Right atrium auricular region (tissue), 2 donors: Measurements from ENCODE around the gene CXCL12. TPM values are rescaled to one million over a fixed set of nuclear protein-coding genes. Genes with fewer than 3 reads are reported as not detected.

Experiments
- DNase-seq: peaks from one replicate; pipeline ENCODE4 v3.0.0-alpha.2; 2019; ENCODE audit warnings: low spot score
- H3K27ac ChIP-seq, 2 donors: fragments of 200-600 bp; sonication (generic); 1 replicate in 1 of 2; 2 replicates in 1 of 2; pipeline ENCODE4 v1.5.1; 2016 to 2019
- H3K27me3 ChIP-seq, 2 donors: fragments of 200-600 bp; sonication (generic); one replicate each; pipeline versions ENCODE4 v1.5.1 to v1.6.0; 2017 to 2019
- H3K36me3 ChIP-seq: fragments of 200-600 bp; sonication (generic); one replicate; pipeline ENCODE4 v1.5.1; 2016
- H3K4me1 ChIP-seq, 2 donors: fragments of 200-600 bp; sonication (generic); one replicate each; pipeline versions ENCODE4 v1.5.1 to v1.6.0; 2017 to 2019
- H3K4me3 ChIP-seq, 2 donors: fragments of 200-600 bp; sonication (generic); 1 replicate in 1 of 2; 2 replicates in 1 of 2; pipeline ENCODE4 v1.5.1; 2017 to 2019; ENCODE audit warnings: mild to moderate bottlenecking in 1 of 2, moderate library complexity in 1 of 2
- H3K9me3 ChIP-seq, 2 donors: fragments of 200-600 bp; sonication (generic); one replicate each; pipeline ENCODE4 v1.5.1; 2019
- total RNA-seq, 2 donors: library from RNA; depleted of rRNA; stranded (reverse); fragments of >200 nt; gene quantifications; one replicate each; pipeline ENCODE4 v1.1.0, GENCODE V29; 2016
- TF ChIP-seq, protein P1 (sequence below), 2 donors: fragments of 200-600 bp; sonication (generic); IDR thresholded peaks; one replicate each; pipeline ENCODE4 v1.5.1; 2019; ENCODE audit warnings: antibody characterized with exemption in 2 of 2

The CXCL12 gene
- total RNA-seq, 2 donors from 2014 or later, result 53.8 to 64.0 TPM

DNA sequence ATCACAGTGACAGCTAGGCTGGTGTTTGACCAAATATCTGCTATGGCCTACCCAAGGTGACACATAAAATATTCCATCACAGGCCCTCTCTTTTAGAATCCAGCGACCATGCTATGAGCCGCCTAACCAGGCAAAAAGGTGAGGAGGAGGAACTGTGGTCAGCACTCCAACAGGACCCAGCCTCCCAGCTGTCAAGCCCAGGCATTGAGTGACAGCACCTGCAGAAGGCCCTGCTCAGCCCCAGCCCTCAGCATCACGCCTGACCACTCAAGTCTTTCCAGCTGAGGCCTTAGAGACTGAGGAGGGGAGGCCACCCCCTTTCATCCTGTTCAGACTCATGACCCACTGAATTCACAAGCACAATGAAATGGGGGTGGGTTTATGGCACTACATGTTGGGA, 43.0 kb downstream of the CXCL12 start:
- DNase-seq, result peak; percentile 32
- H3K4me3 ChIP-seq, result no peak overlapping the region
- no peaks in the 10 kb centered on the region for H3K27me3 ChIP-seq
- TF ChIP-seq, protein P1, sequence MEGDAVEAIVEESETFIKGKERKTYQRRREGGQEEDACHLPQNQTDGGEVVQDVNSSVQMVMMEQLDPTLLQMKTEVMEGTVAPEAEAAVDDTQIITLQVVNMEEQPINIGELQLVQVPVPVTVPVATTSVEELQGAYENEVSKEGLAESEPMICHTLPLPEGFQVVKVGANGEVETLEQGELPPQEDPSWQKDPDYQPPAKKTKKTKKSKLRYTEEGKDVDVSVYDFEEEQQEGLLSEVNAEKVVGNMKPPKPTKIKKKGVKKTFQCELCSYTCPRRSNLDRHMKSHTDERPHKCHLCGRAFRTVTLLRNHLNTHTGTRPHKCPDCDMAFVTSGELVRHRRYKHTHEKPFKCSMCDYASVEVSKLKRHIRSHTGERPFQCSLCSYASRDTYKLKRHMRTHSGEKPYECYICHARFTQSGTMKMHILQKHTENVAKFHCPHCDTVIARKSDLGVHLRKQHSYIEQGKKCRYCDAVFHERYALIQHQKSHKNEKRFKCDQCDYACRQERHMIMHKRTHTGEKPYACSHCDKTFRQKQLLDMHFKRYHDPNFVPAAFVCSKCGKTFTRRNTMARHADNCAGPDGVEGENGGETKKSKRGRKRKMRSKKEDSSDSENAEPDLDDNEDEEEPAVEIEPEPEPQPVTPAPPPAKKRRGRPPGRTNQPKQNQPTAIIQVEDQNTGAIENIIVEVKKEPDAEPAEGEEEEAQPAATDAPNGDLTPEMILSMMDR (IDR thresholded peaks at IDR 0.05), result no peak
- no peaks in the 10 kb centered on the region for H3K36me3 ChIP-seq
- no peaks in the 10 kb centered on the region for H3K9me3 ChIP-seq
- no peak overlapping the region for H3K27ac ChIP-seq
- H3K4me1 ChIP-seq, result no peaks in the 10 kb centered on the region

DNA sequence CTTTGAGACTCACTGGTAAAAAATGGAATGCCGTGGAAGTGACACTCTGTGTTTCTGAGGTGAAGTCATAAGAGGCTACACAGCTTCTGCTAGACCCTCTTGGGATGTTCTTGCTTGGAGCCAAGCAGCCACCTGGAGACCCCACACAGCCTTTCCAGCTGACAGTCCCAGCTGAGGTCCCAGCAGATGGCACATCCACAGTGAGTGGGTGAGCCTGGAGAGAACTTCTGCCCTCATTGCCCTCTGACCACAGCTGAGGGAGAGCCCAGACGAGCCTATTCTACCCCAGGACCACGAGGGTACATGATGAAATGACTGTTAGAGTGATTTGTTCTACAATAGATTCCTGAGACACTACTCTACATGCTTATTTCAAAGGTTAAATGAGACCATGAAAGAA, 44.3 kb downstream of the CXCL12 start:
- Histone ChIP-seq H3K36me3 (no peaks in the 10 kb centered on the region), H3K27ac (no peak overlapping the region), H3K27me3 (no peaks in the 10 kb centered on the region), H3K9me3 (no peaks in the 10 kb centered on the region), H3K4me3 (no peak overlapping the region), H3K4me1 (no peaks in the 10 kb centered on the region)
- TF ChIP-seq, protein P1 (IDR thresholded peaks at IDR 0.05), result no peak
- DNase-seq, result no peak

DNA sequence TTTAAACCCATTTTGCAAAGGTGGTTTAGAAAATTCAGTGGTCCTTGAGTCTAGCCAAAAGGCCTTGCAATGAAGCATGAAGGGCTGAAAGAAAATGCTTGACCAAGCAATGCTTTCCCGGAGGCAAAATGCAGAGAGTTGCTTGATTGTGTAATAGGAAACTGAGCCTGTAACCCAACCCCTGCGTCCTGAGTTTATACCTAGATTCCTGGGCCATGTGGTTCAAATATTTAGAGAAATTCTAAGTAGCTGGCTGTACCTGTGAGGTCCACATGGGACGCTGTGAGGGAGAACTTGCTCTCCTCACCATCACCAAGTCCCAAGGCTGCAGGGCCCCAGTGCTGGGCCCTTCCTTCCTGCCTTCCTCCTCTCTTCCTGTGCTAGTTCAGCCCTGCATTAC, 45.7 kb downstream of the CXCL12 start:
- Histone ChIP-seq H3K27ac (no peak overlapping the region), H3K9me3 (no peaks in the 10 kb centered on the region), H3K27me3 (no peaks in the 10 kb centered on the region), H3K4me3 (no peak overlapping the region), H3K36me3 (no peaks in the 10 kb centered on the region), H3K4me1 (peaks cover 0 to 8% of the 10 kb centered on the region in 2 donors)
- DNase-seq, result no peak
- TF ChIP-seq, protein P1 (IDR thresholded peaks at IDR 0.05), result no peak

DNA sequence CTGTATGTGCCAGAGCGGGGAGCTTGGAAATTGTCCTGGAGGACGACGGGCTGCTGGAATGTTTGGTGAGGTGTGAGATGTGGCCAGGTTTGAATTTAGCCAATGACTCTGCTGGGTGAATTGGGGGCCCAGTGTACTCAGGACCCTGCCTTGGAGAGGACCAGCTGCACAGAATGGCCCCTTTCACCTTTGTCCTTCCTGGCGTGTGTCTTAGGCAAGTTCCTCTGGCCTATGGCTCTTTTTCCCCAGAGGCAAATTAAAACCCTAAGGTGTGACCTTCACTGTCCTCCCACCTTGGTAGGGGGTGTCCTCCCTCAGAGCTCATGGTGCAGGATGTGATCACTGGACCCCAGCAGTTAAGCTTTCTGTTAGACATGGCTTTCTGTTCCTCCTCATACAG, 47.8 kb downstream of the CXCL12 start:
- Histone ChIP-seq H3K9me3 (no peaks in the 10 kb centered on the region), H3K27me3 (no peaks in the 10 kb centered on the region), H3K36me3 (no peaks in the 10 kb centered on the region), H3K4me1 (peaks cover 0 to 8% of the 10 kb centered on the region in 2 donors), H3K4me3 (no peak overlapping the region), H3K27ac (no peak overlapping the region)
- TF ChIP-seq, protein P1 (IDR thresholded peaks at IDR 0.05), result no peak
- DNase-seq, result no peak

DNA sequence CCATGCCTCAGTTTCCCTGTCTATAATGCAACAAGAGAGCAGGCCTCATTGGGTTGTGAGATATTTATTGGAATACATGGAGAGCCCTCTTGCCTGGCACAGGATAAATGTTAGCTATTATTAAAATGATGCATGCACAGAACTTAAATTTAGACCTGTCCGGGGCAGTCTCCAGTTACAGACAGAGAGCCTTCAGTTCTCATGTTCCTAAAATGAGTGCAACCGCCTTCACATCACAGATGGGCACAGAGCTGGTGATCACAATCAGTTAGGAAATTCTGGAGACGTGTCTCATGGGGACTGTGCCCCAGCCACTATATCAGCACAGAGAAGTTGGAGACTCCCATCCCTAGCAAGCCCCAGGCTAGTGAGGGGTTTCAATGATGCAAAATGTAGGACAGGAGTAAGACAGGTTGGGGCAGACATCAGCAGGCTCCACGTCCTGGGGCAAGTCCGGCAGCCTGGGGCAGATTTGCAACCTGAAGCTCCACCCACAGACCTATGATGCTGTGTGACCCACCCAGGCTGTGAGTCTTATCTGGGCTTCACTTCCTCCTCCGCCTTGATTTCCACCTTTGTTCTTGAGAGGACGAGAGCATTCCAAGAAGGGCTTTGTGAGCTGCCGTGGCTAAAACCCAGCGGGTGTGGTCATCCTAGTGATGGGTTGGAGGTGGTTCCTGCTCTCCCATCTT, 49.4 kb downstream of the CXCL12 start:
- Histone ChIP-seq H3K9me3 (no peaks in the 10 kb centered on the region), H3K4me1 (peaks cover 0 to 8% of the 10 kb centered on the region in 2 donors), H3K27ac (peak overlapping the region in 1 of 2 donors; percentile 16), H3K27me3 (no peaks in the 10 kb centered on the region), H3K36me3 (no peaks in the 10 kb centered on the region), H3K4me3 (no peak overlapping the region)
- DNase-seq, result no peak
- TF ChIP-seq, protein P1 (IDR thresholded peaks at IDR 0.05), result no peak
